B cell (primary cell): ENCODE data around the gene CLOCK.

Experiments
- CTCF ChIP-seq: fragments of 200-600 bp; IDR thresholded peaks from one replicate; pipeline ENCODE4 v1.8.0; 2022; ENCODE audit warnings: antibody characterized with exemption, mild to moderate bottlenecking
- EZH2 ChIP-seq: IDR thresholded peaks from 2 replicates; pipeline ENCODE4 v1.6.1; 2012; ENCODE audit warnings: borderline replicate concordance, low read depth, mild to moderate bottlenecking, moderate library complexity, low read length; ENCODE audit not compliant: insufficient read depth, poor library complexity, severe bottlenecking

- TF ChIP-seq EZH2, result no peak
- TF ChIP-seq CTCF, result no peak
Measured at GRCh38 chr4:55488716-55489115, 58.0 kb downstream of the CLOCK start.
